Activated effector memory CD4-positive, alpha-beta T cell treated with Interleukin-2 at 50 U/mL for 16 hours (primary cell): Measurements from ENCODE around the gene ALX1.
"Not testable (repeated sequence)": the region's sequence is repeated elsewhere in the genome, so short reads cannot be mapped to it uniquely, and the experiment has no call there.

Experiments
- DNase-seq: peaks from one replicate; pipeline ENCODE4 v3.0.0-alpha.2; 2020

ALX1 gene

DNA sequence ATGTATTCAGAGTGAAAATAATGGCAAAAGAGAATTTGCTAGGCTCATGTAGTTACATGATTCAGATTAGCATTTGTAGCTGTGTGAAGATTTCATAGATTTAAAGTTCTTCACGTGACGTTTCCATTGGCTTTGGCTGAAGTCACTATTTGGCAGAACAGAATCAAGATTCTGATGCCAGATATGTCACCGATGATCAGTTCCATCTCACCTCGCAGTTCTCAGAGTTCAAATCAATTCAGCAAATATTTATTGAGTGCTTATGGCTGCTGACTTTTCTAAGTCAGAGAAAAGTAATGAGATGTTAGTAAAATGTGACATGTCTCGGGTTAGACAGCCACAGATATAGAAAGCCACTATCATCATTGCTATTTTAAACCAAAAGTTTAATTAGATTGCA is 28.4 kb downstream of the ALX1 start:
- DNase-seq: no peak

DNA sequence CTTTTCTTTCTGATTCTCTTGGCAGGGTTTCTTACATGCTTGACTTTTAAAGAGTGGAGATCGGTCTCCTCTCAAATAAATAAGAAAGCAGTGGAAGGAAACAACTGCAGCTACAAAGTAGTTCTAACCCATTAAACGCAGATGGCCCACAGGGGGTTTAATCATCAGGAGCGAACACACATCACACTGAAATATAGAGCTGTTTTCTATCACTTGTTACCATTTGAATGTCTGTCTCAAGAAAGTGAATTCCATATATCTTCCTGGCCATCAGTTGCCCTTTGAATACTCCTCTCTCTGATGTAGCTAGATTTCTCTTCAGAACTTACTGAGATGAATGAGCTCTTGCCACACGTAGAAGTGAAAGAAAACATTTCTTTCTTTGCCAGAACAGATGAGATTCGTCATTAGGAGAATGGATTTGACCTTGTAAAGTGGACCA is 29.1 kb downstream of the ALX1 start:
- no peak for DNase-seq

DNA sequence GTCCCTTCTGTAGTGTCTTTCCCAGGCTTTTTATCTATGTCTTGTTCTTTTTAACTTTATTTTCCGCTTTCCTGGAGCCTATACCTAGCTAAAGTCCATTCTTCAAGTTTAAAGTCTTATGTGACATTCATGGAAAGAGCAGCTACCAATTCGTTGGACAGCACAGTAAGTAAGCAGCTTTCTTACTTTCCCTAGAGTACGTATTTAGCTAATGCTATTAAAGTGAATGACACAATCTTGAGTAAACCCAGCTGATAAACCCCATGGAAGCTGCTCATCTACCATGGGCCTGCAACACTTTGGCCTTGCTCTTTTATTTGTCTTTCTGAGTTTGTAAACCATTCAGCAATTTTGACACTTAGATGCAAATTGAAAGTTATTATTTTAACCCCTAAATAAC is 30.0 kb downstream of the ALX1 start:
- DNase-seq: no peak

DNA sequence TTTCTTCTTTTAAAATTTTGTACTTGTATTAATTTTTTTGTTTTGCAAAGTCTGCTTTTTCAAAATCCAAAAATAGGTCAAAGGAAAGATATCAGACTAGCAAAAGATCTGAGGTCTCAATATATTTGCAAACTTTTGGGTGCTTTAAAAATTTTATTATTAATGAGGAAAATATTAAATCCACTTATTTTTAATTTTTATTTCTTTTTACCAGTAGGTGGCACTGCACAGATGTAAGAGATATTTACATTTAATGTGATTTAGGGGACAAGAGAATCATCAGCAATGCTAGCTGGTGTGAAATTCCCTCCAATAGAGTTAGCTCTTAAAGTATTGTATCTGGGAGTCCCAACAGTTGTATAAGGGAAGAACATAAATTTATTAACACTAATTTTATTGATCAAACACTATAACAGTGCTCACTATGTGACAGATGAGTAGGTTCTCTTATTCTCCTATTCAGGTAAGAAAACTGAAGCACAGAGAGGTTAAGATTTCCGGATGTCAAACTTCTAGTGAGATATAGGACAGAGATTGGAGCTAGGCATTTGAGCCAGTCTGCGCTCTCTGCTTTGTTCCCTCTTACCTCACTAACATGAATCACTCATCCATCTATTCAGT is 30.5 kb downstream of the ALX1 start:
- DNase-seq: no peak

DNA sequence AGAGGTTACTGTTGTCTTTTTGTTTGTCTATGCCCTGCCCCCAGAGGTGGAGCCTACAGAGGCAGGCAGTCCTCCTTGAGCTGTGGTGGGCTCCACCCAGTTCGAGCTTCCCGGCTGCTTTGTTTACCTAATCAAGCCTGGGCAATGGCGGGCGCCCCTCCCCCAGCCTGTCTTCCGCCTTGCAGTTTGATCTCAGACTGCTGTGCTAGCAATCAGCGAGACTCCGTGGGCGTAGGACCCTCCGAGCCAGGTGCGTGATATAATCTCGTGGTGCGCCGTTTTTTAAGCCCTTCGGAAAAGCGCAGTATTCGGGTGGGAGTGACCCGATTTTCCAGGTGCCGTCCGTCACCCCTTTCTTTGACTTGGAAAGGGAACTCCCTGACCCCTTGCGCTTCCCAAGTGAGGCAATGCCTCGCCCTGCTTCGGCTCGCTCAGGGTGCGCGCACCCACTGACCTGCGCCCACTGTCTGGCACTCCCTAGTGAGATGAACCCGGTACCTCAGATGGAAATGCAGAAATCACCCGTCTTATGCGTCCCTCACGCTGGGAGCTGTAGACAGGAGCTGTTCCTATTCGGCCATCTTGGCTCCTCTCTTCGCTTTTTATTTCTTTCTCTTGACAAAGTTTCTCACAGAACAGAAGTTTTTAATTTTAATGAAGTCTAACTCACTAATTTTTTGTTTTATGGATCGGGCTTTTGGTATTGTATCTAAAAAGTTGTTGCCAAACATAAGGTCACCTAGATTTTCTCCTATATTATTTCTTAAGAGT is 38.0 kb downstream of the ALX1 start:
- DNase-seq: not testable (repeated sequence)

DNA sequence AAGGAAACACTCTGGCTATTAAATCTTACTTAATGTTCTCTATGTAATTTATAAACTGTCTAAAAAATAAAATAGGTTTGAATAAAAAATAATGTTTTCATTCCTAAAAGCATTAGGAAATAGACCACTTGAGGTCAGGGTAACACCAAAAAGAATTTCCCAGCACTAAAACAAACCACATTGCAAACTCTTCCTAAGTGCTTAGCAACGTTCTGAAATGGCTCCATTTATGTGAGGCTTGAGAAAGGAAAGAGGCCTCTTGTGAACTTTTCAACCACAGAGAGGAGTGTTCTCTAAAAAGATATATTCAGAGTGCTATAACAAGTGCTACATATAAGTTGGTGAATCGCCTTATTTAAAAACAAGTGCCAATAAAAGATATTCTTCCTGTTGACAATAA is 42.7 kb downstream of the ALX1 start:
- no peak for DNase-seq

DNA sequence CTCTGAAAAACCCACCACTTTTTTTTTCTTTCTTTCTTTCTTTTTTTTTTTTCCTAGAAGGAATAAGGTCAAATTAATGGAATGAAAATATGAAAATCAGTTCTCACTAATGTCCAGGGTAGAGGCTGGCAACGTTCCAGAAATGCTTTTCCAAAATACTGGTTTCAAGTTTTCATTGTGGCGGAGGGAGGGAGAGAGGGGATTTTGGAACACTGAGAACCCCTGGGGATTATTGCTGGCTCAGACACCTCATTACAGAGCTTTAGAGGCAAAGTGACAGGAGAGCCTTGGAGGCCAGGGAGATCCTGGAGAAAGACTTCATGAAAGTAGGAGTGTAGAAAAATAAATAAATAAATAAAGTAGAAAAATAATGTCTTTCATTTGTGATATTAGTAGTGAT is 45.4 kb downstream of the ALX1 start:
- DNase-seq: no peak

DNA sequence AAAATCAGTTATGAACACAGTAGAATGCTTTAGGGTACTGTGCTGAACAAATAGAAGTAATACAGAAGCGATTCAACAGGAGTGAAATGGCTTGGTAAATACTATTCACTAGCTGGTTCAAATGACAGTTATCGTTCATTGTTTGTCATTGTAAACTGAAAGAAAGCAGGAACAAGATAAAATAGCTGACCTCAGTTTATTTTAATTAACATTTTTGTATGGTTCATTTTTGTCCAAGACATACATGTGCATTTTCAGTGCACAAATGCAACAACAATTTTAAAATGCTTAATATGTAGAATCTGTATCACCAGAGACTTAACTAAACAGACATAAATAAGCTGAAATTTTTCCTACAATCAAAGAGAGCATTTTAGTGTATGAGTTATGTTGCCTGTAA is 49.9 kb downstream of the ALX1 start:
- DNase-seq: no peak

DNA sequence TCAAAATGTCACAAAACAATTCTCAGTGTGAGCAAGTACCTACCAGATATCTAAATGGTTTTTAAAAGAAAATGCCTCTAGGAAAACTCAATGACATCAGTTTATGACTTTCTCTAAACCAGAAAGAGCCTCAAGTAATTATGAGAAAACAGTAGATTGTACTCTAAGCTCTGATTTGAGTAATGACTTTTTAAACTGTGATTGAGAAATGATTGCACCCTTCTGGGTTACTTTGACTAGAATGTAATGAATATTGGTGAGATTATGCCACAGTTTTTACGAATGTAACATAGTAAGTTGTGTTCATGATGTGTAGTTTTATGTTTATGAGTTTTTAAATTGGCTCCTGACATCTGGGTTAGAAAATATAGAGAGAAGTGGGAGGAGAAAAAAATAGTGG is 68.8 kb downstream of the ALX1 start:
- DNase-seq: no peak

DNA sequence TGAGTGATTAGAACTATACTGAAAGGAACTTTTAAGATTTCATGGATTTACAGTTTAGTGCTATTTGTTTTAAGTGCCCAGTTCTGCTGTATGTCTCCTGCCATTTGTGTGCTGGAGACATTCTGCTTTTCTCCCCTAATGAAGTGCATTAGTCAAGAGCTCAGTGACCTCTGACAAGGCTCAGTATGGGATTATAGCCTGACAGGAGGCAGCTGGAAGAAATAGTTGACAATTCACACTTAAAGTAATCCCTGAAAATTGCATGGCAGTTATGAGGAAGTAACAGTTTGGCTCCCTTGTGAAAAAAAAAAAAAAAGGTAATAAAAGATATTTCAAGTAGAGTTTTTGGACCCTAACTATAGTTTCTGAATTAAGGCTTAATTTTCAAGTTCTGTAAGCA is 70.3 kb downstream of the ALX1 start:
- no peak for DNase-seq
